Choroid plexus epithelial cell (primary cell): ENCODE data around the gene COL6A3.
"Not testable (repeated sequence)": the region's sequence is repeated elsewhere in the genome, so short reads cannot be mapped to it uniquely, and the experiment has no call there.

Experiments
- DNase-seq: peaks from one replicate; pipeline ENCODE4 v3.0.0-alpha.2; 2010; ENCODE audit warnings: low read depth
- H3K4me3 ChIP-seq: 2 replicates; pipeline ENCODE4 v1.5.1; 2011; ENCODE audit warnings: low read depth, mild to moderate bottlenecking, control low read depth, low read length, moderate library complexity
- CTCF ChIP-seq: conservative IDR thresholded peaks from 2 replicates; pipeline ENCODE4 v1.5.1; 2011; ENCODE audit warnings: low read depth, mild to moderate bottlenecking, control low read depth, inconsistent platforms, low read length, moderate library complexity

Gene COL6A3

GRCh38 chr2:237307474-237307873 lies 106.5 kb downstream of the COL6A3 start:
- no peak for DNase-seq
- no peak for TF ChIP-seq CTCF
- H3K4me3 ChIP-seq: no peak overlapping the region

GRCh38 chr2:237306787-237307170 lies 107.2 kb downstream of the COL6A3 start:
- no peak for DNase-seq
- H3K4me3 ChIP-seq: no peak overlapping the region
- no peak for TF ChIP-seq CTCF

GRCh38 chr2:237306083-237306786 lies 107.7 kb downstream of the COL6A3 start:
- H3K4me3 ChIP-seq: no peak overlapping the region

GRCh38 chr2:237305579-237305978 lies 108.4 kb downstream of the COL6A3 start:
- H3K4me3 ChIP-seq: no peak overlapping the region
- DNase-seq: no peak
- no peak for TF ChIP-seq CTCF

More at GRCh38 chr2:237306083-237306786, 107.7 kb downstream of the COL6A3 start:
- TF ChIP-seq CTCF: no peak
- DNase-seq: peak; percentile 93

GRCh38 chr2:237304763-237305514 lies 109.0 kb downstream of the COL6A3 start:
- TF ChIP-seq CTCF: no peak
- peak; percentile 69 for DNase-seq
- H3K4me3 ChIP-seq: no peak overlapping the region

GRCh38 chr2:237303244-237303643 lies 110.7 kb downstream of the COL6A3 start:
- not testable (repeated sequence) for H3K4me3 ChIP-seq, DNase-seq

- no peak for TF ChIP-seq CTCF
- no peak for DNase-seq
- H3K4me3 ChIP-seq: no peak overlapping the region
Observed at GRCh38 chr2:237301595-237301994, 112.4 kb downstream of the COL6A3 start.
